Activated CD4-positive, CD25-positive, alpha-beta regulatory T cell (primary cell): ENCODE data around the gene ZNF536.
"Not testable (repeated sequence)": the region's sequence is repeated elsewhere in the genome, so short reads cannot be mapped to it uniquely, and the experiment has no call there.

Source experiments
- DNase-seq, 4 experiments: peaks; one replicate each; lab custom pipeline; 2025; lab: John Stamatoyannopoulos, UW

The ZNF536 gene

GRCh38 chr19:30419568-30420180 is 47.5 kb downstream of the ZNF536 start:
- no peak for DNase-seq

- no peak for DNase-seq
Observed at GRCh38 chr19:30420316-30420715, 48.1 kb downstream of the ZNF536 start.

GRCh38 chr19:30420881-30421280 is 48.7 kb downstream of the ZNF536 start:
- no peak for DNase-seq

- DNase-seq, result no peak
Observed at GRCh38 chr19:30421571-30421970, 49.4 kb downstream of the ZNF536 start.

GRCh38 chr19:30423481-30423880 is 51.3 kb downstream of the ZNF536 start:
- no peak for DNase-seq

GRCh38 chr19:30425885-30426838 is 54.0 kb downstream of the ZNF536 start:
- DNase-seq, result no peak

- no peak for DNase-seq
Observed at GRCh38 chr19:30426864-30427263, 54.7 kb downstream of the ZNF536 start.

- DNase-seq, result no peak
Observed at GRCh38 chr19:30428092-30428680, 56.0 kb downstream of the ZNF536 start.

- DNase-seq, result no peak
Observed at GRCh38 chr19:30428844-30429243, 56.7 kb downstream of the ZNF536 start.

GRCh38 chr19:30430206-30430734 is 58.1 kb downstream of the ZNF536 start:
- DNase-seq, result no peak

- no peak for DNase-seq
Observed at GRCh38 chr19:30431591-30431990, 59.4 kb downstream of the ZNF536 start.

GRCh38 chr19:30434797-30435594 is 62.8 kb downstream of the ZNF536 start:
- no peak for DNase-seq

GRCh38 chr19:30437869-30438268 is 65.7 kb downstream of the ZNF536 start:
- no peak for DNase-seq

GRCh38 chr19:30439310-30439709 is 67.1 kb downstream of the ZNF536 start:
- no peak for DNase-seq

- DNase-seq, result no peak
Observed at GRCh38 chr19:30441011-30441410, 68.8 kb downstream of the ZNF536 start.

GRCh38 chr19:30442674-30443073 is 70.5 kb downstream of the ZNF536 start:
- DNase-seq, result no peak

- no peak for DNase-seq
Observed at GRCh38 chr19:30443531-30444252, 71.5 kb downstream of the ZNF536 start.

- DNase-seq, result no peak
Observed at GRCh38 chr19:30444253-30444671, 72.1 kb downstream of the ZNF536 start.

- DNase-seq, result no peak
Observed at GRCh38 chr19:30444686-30445232, 72.6 kb downstream of the ZNF536 start.

- no peak for DNase-seq
Observed at GRCh38 chr19:30445385-30445784, 73.2 kb downstream of the ZNF536 start.

- DNase-seq, result not testable (repeated sequence)
Observed at GRCh38 chr19:30446120-30446519, 73.9 kb downstream of the ZNF536 start.
